ENCODE results near the gene CALHM2. TPM values are rescaled to one million over a fixed set of nuclear protein-coding genes. Genes with fewer than 3 reads are reported as not detected.

Gene CALHM2
- total RNA-seq, 4 donors from 2014 or later = 8.6 to 33.8 (median 23.1) TPM

- Histone ChIP-seq H3K9me3 (no peaks in the 10 kb centered on the region), H3K4me1 (no peaks in the 10 kb centered on the region), H3K36me3 (peaks cover 0 to 64% (median 0%) of the 10 kb centered on the region in 3 donors), H3K4me3 (no peak overlapping the region), H3K27me3 (no peaks in the 10 kb centered on the region), H3K27ac (no peak overlapping the region)
- DNase-seq = no peak
- TF ChIP-seq CTCF (IDR thresholded peaks at IDR 0.05) = no peak
- no peak for TF ChIP-seq POLR2A (IDR thresholded peaks at IDR 0.05)
These were observed 22.5 kb downstream of the CALHM2 start for GRCh38 chr10:103429647-103430046.

DNA sequence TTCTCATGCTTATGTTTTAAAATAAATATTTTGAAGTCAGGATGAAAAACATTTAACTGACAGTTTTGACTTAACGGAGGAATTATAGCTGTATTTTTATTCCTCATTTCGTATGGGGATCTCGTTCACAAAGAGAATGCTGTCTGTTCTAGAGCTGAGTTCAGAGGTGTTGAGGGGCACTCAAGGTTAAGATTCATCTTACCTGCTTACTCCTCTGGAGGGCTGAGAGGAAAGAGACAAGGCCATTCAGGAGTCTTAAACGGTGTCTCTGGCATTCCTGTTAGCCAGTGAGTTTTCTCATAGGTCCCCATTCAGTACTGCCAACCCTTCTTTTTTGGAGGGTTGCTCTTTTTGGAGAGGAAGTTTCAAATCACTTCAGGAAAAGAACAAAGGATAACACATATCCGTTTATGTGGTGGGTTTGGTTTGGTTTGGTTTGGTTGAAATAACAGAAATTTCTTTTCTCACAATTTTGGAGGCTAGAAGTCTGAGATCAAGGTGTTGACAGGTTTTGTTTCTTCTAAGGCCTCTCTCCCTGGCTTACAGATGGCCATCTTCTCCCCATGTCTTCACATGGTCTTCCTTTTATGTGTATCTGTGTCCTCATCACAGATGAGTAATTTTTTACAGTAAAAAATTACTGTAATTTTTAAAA lies 23.1 kb downstream of the CALHM2 start:
- Histone ChIP-seq H3K27me3 (no peaks in the 10 kb centered on the region), H3K4me3 (no peak overlapping the region), H3K4me1 (no peaks in the 10 kb centered on the region), H3K9me3 (no peaks in the 10 kb centered on the region), H3K27ac (no peak overlapping the region), H3K36me3 (peaks cover 0 to 66% (median 0%) of the 10 kb centered on the region in 3 donors)
- no peak for TF ChIP-seq POLR2A (IDR thresholded peaks at IDR 0.05)
- no peak for TF ChIP-seq CTCF (IDR thresholded peaks at IDR 0.05)
- DNase-seq = no peak

- peaks cover 0 to 72% (median 0%) of the 10 kb centered on the region in 3 donors for H3K36me3 ChIP-seq
- H3K9me3 ChIP-seq = no peaks in the 10 kb centered on the region
- H3K27me3 ChIP-seq = no peaks in the 10 kb centered on the region
- TF ChIP-seq CTCF (IDR thresholded peaks at IDR 0.05) (no peak), POLR2A (IDR thresholded peaks at IDR 0.05) (no peak)
- no peak overlapping the region for H3K27ac ChIP-seq
- H3K4me3 ChIP-seq = no peak overlapping the region
- no peaks in the 10 kb centered on the region for H3K4me1 ChIP-seq
- DNase-seq = no peak
These were observed 24.3 kb downstream of the CALHM2 start for GRCh38 chr10:103427866-103428265.

DNA sequence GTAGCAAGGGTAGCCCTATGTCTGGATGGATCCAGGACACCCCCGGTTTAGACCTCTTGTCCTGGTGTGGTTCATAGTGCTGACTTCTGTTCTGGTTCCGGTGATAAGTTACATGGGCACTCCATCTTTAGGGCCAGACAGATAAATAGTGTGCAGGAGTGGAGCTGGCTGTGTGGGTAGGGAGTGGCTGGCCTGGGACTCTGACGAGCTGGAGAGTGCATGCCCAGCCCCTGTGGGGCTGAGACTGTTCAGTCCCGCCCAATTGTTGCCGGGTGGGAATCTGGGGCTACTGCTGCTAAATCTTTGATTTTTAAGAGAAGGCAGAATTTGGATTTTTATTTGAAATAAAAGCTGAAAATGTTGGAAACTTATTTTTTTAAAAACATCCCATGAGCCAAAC lies 28.4 kb downstream of the CALHM2 start:
- TF ChIP-seq CTCF (IDR thresholded peaks at IDR 0.05) (no peak), POLR2A (IDR thresholded peaks at IDR 0.05) (no peak)
- Histone ChIP-seq H3K27me3 (no peaks in the 10 kb centered on the region), H3K9me3 (no peaks in the 10 kb centered on the region), H3K27ac (no peak overlapping the region), H3K4me1 (no peaks in the 10 kb centered on the region), H3K36me3 (peaks cover 0 to 86% (median 0%) of the 10 kb centered on the region in 3 donors), H3K4me3 (no peak overlapping the region)
- no peak for DNase-seq

- Histone ChIP-seq H3K4me3 (no peak overlapping the region), H3K4me1 (no peaks in the 10 kb centered on the region), H3K9me3 (no peaks in the 10 kb centered on the region), H3K36me3 (peaks cover 0 to 89% (median 0%) of the 10 kb centered on the region in 3 donors), H3K27ac (no peak overlapping the region), H3K27me3 (no peaks in the 10 kb centered on the region)
- TF ChIP-seq CTCF (IDR thresholded peaks at IDR 0.05) (no peak), POLR2A (IDR thresholded peaks at IDR 0.05) (no peak)
- no peak for DNase-seq
These were observed 33.1 kb downstream of the CALHM2 start for GRCh38 chr10:103419101-103419500.
